Esophagus mucosa (tissue), 1 donor: Measurements from ENCODE around the gene KRT34. TPM values are rescaled to one million over a fixed set of nuclear protein-coding genes. Genes with fewer than 3 reads are reported as not detected.

Source experiments
- ATAC-seq: fragments of 200-7000 bp; cut with Tn5 transposase; one replicate; pipeline ENCODE4 v1.9.1; 2020
- total RNA-seq: library from RNA; stranded (reverse); gene quantifications from one replicate; pipeline ENCODE4 v1.2.4, GENCODE V29; 2023
- donor health status: DM: yes; HTN: yes; CAD: no.

The KRT34 gene
- total RNA-seq, 1 donor from 2014 or later: 0.44 TPM

DNA sequence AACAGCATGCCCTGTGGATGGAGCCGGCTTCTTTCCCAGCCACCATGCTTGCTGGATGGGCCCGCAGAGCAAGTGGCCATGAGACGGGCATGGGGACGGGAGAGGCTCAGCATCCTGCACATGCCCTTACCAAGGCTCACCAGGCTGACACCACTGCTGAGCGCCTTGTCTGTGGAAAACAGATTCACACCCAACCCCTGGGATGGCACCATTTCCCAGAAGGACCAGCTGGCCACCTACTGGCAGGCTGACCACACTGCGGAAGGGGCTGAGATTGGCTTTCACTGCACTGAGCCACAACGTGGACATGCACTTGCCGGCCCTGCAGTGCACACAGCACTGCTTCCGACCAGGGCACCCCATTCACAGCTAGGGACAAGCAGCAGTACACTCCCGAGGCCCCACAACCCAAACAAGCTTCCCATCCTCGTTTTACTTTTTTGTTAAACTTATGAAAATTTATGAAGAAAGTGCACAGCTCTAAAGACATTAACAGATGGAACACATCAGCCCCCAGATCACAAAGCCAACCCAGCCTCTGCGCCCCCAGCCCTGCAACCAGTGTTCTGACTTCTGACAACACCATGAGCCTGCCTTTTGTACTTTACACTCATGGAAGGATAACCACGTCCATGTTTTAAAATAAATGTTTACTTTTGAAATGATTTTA, 52.7 kb downstream of the KRT34 start:
- ATAC-seq: peak; percentile 62

DNA sequence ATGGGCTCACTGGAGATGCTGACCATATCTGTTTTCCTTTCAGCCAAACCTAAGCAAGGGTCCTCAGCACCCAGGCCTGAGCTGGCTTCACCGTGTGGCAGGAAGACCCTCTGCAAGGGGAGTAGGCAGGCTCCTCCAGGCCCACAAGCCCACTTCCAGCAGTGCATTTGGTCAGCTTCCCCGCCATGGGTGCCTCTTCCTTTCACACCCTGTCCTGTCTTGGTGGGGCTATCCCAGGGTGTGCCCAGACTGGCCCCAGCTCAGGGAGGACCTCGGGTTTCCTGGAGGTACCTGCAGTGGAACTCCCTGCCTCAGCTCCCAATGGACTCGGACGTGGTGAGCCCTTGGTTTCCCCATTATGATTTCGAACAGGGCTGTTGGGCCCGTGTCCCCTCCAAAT, 53.9 kb downstream of the KRT34 start:
- ATAC-seq: no peak

Other genes starting within 250 kb of the KRT34 start
- gene KRTAP4-6, start 241.8 kb downstream of the KRT34 start, total RNA-seq: not detected
- gene KRTAP4-5, start 232.5 kb downstream of the KRT34 start, total RNA-seq: not detected
- not detected for gene KRTAP4-4, start 221.6 kb downstream of the KRT34 start, total RNA-seq
- gene KRTAP4-3, start 214.1 kb downstream of the KRT34 start, total RNA-seq: not detected
- not detected for gene KRTAP4-2, start 204.1 kb downstream of the KRT34 start, total RNA-seq
- gene KRTAP4-1, start 197.4 kb downstream of the KRT34 start, total RNA-seq: not detected
- gene KRTAP9-1, start 192.4 kb downstream of the KRT34 start, total RNA-seq: not detected
- not detected for gene KRTAP9-2, start 155.7 kb downstream of the KRT34 start, total RNA-seq
- gene KRTAP9-3, start 149.9 kb downstream of the KRT34 start, total RNA-seq: not detected
- not detected for gene KRTAP9-8, start 144.3 kb downstream of the KRT34 start, total RNA-seq
- gene KRTAP9-4, start 132.6 kb downstream of the KRT34 start, total RNA-seq: not detected
- not detected for gene KRTAP9-9, start 126.9 kb downstream of the KRT34 start, total RNA-seq
- not detected for gene KRTAP9-6, start 116.9 kb downstream of the KRT34 start, total RNA-seq
- gene KRTAP9-7, start 106.6 kb downstream of the KRT34 start, total RNA-seq: not detected
- gene KRTAP29-1, start 79.5 kb downstream of the KRT34 start, total RNA-seq: not detected
- not detected for gene KRTAP16-1, start 73.0 kb downstream of the KRT34 start, total RNA-seq
- gene KRTAP17-1, start 66.6 kb downstream of the KRT34 start, total RNA-seq: not detected
- 0.92 TPM for gene KRT33A, start 31.5 kb downstream of the KRT34 start, total RNA-seq
- gene KRT33B, start 12.5 kb downstream of the KRT34 start, total RNA-seq: not detected
- 4.4 TPM for gene KRT31, start 15.3 kb upstream of the KRT34 start, total RNA-seq
- gene KRT37, start 42.3 kb upstream of the KRT34 start, total RNA-seq: not detected
- not detected for gene KRT38, start 58.7 kb upstream of the KRT34 start, total RNA-seq
- 0.80 TPM for gene KRT32, start 85.1 kb upstream of the KRT34 start, total RNA-seq
- not detected for gene KRT35, start 98.8 kb upstream of the KRT34 start, total RNA-seq
- gene KRT36, start 107.6 kb upstream of the KRT34 start, total RNA-seq: not detected
- gene KRT13, start 123.3 kb upstream of the KRT34 start, total RNA-seq: 44,686 TPM
- 2,810 TPM for gene KRT15, start 136.6 kb upstream of the KRT34 start, total RNA-seq
- gene KRT19, start 146.0 kb upstream of the KRT34 start, total RNA-seq: 366 TPM
- gene KRT9, start 189.8 kb upstream of the KRT34 start, total RNA-seq: 0.16 TPM
- gene KRT14, start 204.6 kb upstream of the KRT34 start, total RNA-seq: 5,105 TPM
- 2,310 TPM for gene KRT16, start 230.5 kb upstream of the KRT34 start, total RNA-seq
- gene KRT17, start 242.3 kb upstream of the KRT34 start, total RNA-seq: 380 TPM